HCT116 (cell line): Measurements from ENCODE around the gene GALNT18.

ENCODE experiments used
- EZH2 ChIP-seq: fragments of 200-600 bp; sonication (generic); IDR thresholded peaks from 2 replicates; pipeline ENCODE4 v1.6.1; 2017; ENCODE audit warnings: antibody characterized with exemption, mixed run types
- EZH2phosphoT487 ChIP-seq: fragments of 200-600 bp; IDR thresholded peaks from 2 replicates; pipeline ENCODE4 v1.6.1; 2018; ENCODE audit warnings: antibody characterized with exemption, borderline replicate concordance
- SIN3A ChIP-seq: IDR thresholded peaks from 2 replicates; pipeline ENCODE4 v1.6.1; 2012; ENCODE audit warnings: low read depth
- TCF7L2 ChIP-seq: IDR thresholded peaks from 2 replicates; pipeline ENCODE4 v1.7.0; 2011; ENCODE audit warnings: borderline replicate concordance, inconsistent platforms; ENCODE audit not compliant: insufficient read depth, insufficient read length; ENCODE audit errors: extremely low read depth
- TF ChIP-seq, protein P1 (sequence below), 3 experiments: fragments of 200-600 bp in 1 of 3; sonication (generic) in 1 of 3; IDR thresholded peaks in 2 of 3; conservative IDR thresholded peaks in 1 of 3; 2 replicates each; pipeline ENCODE4 v1.5.1; 2012 to 2017; ENCODE audit warnings: low read depth in 2 of 3, low read length in 2 of 3, antibody characterized with exemption in 1 of 3, borderline replicate concordance in 1 of 3, control low read depth in 1 of 3, mild to moderate bottlenecking in 1 of 3, mixed read lengths in 1 of 3, mixed run types in 1 of 3, moderate library complexity in 1 of 3; ENCODE audit not compliant: insufficient read depth in 1 of 3

DNA sequence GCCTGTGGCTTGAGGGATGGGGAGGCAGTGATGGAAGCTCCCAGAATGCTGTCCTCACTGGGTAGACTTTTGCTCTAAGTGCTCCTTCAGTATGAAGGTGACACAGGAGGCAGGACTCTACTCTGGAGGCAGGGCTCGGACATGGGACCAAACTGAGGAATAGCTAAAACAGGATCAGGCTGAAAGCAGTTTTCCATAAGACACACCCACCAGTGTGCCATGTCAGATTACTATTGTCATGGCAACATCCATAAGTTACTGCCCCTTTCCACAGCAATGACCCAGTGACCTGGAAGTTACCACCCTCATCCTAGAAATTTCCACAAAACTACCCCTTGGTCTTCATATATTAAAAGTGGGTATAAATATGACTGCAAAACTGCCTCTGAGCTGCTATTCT, 43.6 kb upstream of the GALNT18 start:
- TF ChIP-seq, protein P1, sequence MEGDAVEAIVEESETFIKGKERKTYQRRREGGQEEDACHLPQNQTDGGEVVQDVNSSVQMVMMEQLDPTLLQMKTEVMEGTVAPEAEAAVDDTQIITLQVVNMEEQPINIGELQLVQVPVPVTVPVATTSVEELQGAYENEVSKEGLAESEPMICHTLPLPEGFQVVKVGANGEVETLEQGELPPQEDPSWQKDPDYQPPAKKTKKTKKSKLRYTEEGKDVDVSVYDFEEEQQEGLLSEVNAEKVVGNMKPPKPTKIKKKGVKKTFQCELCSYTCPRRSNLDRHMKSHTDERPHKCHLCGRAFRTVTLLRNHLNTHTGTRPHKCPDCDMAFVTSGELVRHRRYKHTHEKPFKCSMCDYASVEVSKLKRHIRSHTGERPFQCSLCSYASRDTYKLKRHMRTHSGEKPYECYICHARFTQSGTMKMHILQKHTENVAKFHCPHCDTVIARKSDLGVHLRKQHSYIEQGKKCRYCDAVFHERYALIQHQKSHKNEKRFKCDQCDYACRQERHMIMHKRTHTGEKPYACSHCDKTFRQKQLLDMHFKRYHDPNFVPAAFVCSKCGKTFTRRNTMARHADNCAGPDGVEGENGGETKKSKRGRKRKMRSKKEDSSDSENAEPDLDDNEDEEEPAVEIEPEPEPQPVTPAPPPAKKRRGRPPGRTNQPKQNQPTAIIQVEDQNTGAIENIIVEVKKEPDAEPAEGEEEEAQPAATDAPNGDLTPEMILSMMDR (IDR thresholded peaks at IDR 0.05 in 2 of 3, conservative IDR thresholded peaks at IDR 0.05 in 1 of 3; ENCODE audit: borderline replicate concordance in 1 of 3, insufficient read depth in 1 of 3, low read depth in 2 of 3, low read length in 2 of 3), result no peak
- TF ChIP-seq EZH2, result no peak
- TF ChIP-seq EZH2phosphoT487, result no peak
- no peak for TF ChIP-seq TCF7L2
- no peak for TF ChIP-seq SIN3A
